Small intestine (tissue), 16 donors: Measurements from ENCODE around the gene NOLC1. TPM values are rescaled to one million over a fixed set of nuclear protein-coding genes. Genes with fewer than 3 reads are reported as not detected.

Experiments
- DNase-seq, 2 donors: peaks; one replicate each; pipeline versions ENCODE4 v3.0.0 to v3.0.0-alpha.2; 2013
- FAIRE-seq: peaks from 2 replicates; lab custom pipeline; 2012; peaks lifted over from hg19 to GRCh38; lab: Jason Lieb, UNC
- H3K27ac ChIP-seq, 3 donors: one replicate each; pipeline ENCODE4 v1.5.1; 2013; ENCODE audit warnings: low read length in 2 of 3, mild to moderate bottlenecking in 2 of 3, control low read depth in 1 of 3, inconsistent platforms in 1 of 3, low read depth in 1 of 3, moderate library complexity in 1 of 3
- H3K27me3 ChIP-seq, 3 donors: one replicate each; pipeline ENCODE4 v1.6.1; 2013; ENCODE audit warnings: low read length in 3 of 3, inconsistent platforms in 1 of 3; ENCODE audit not compliant: control insufficient read depth in 3 of 3, insufficient read depth in 3 of 3
- H3K36me3 ChIP-seq, 3 donors: one replicate each; pipeline ENCODE4 v1.6.1; 2013; ENCODE audit warnings: low read length in 3 of 3, inconsistent platforms in 1 of 3, low read depth in 1 of 3, mild to moderate bottlenecking in 1 of 3, moderate library complexity in 1 of 3; ENCODE audit not compliant: control insufficient read depth in 3 of 3, insufficient read depth in 2 of 3
- H3K4me1 ChIP-seq, 3 donors: one replicate each; pipeline ENCODE4 v1.6.1; 2013; ENCODE audit warnings: low read length in 2 of 3, inconsistent platforms in 1 of 3, low read depth in 1 of 3, mild to moderate bottlenecking in 1 of 3, moderate library complexity in 1 of 3; ENCODE audit not compliant: control insufficient read depth in 3 of 3, insufficient read depth in 2 of 3
- H3K4me3 ChIP-seq, 3 donors: one replicate each; pipeline ENCODE4 v1.5.1; 2013; ENCODE audit warnings: low read length in 3 of 3, control low read depth in 1 of 3, inconsistent platforms in 1 of 3, low read depth in 1 of 3, mild to moderate bottlenecking in 1 of 3, moderate library complexity in 1 of 3
- H3K9me3 ChIP-seq, 2 donors: one replicate each; pipeline ENCODE4 v1.6.1; 2013; ENCODE audit warnings: low read depth in 1 of 2, low read length in 1 of 2; ENCODE audit not compliant: control insufficient read depth in 2 of 2, insufficient read depth in 1 of 2
- WGBS, 3 donors: extraction: QIAGEN DNeasy Blood & Tissue Kit; methylation state at CpG; one replicate each; pipeline ENCODE4 v1.1.7; 2013; 5-methylcytosine and 5-hydroxymethylcytosine counted together
- long read RNA-seq, 10 donors: transcript quantifications; one replicate each; lab custom pipeline, GENCODE V29; 2026
- polyA plus RNA-seq, 4 donors: library from polyadenylated mRNA; stranded (reverse) in 3 of 4; unstranded in 1 of 4; fragments of 200-250 nt in 3 of 4; fragments of 120-200 nt in 1 of 4; gene quantifications; one replicate each; pipeline versions ENCODE4 v1.2.1 to v1.2.3, GENCODE V29; 2013
- donor health status: healthy with polysubstance abuse.
- donor health status: control.
- donor health status: control.
- donor health status: Bipolar disorder and iron deficiency.
- donor health status: healthy.

The NOLC1 gene
- 10 to 100 TPM; 12.7 to 60.4 (median 34.3) TPM for polyA plus RNA-seq
- long read RNA-seq, donor 1, transcript NOLC1-207 (13 exons, 2,441 nt) = major isoform, 8 of 24 reads
- long read RNA-seq, donor 1, partial matches to known transcripts = 13 of 24 reads
- long read RNA-seq, donor 1, other reads (novel, unspliced or antisense) = 0 of 24 reads
- long read RNA-seq, donor 2, partial matches to known transcripts = 6 of 9 reads
- long read RNA-seq, donor 2, other reads (novel, unspliced or antisense) = 0 of 9 reads
- long read RNA-seq, donor 3, partial matches to known transcripts = 5 of 5 reads
- long read RNA-seq, donor 3, other reads (novel, unspliced or antisense) = 0 of 5 reads
- long read RNA-seq, donor 4 = 0 reads
- long read RNA-seq, donor 5 = 0 reads
- long read RNA-seq, donor 6, partial matches to known transcripts = 0 of 5 reads
- long read RNA-seq, donor 6, other reads (novel, unspliced or antisense) = 0 of 5 reads
- long read RNA-seq, donor 7 = 0 reads
- long read RNA-seq, donor 8 = 0 reads
- long read RNA-seq, donor 9 = 0 reads
- long read RNA-seq, donor 10, partial matches to known transcripts = 7 of 11 reads
- long read RNA-seq, donor 10, other reads (novel, unspliced or antisense) = 0 of 11 reads

GRCh38 chr10:102151774-102152544 is at the start of gene NOLC1:
Gene NOLC1, plus strand, starts transcription at chr10:102152389. Its CDS starts 22 bp downstream, at chr10:102152411.
- H3K27me3 ChIP-seq = no peaks in the 10 kb centered on the region
- no peak for FAIRE-seq
- peak within 1 kb of the TSS; percentile 85 to 97 (median 88) for H3K27ac ChIP-seq
- H3K4me3 ChIP-seq = peak within 1 kb of the TSS; percentile 81 to 94 (median 89)
- DNase-seq = peak; percentile 98 to 100
- peaks cover 0 to 20% (median 2%) of the 10 kb centered on the region in 3 donors for H3K4me1 ChIP-seq
- H3K9me3 ChIP-seq = no peaks in the 10 kb centered on the region
- WGBS, 3 donors = 3 to 4% (median 4%) methylated on average over 59 of the region's 59 CpGs
- peaks cover 4 to 48% (median 11%) of the 10 kb centered on the region in 3 donors for H3K36me3 ChIP-seq

GRCh38 chr10:102102421-102102820 is 49.8 kb upstream of the NOLC1 start:
- Histone ChIP-seq H3K9me3 (no peaks in the 10 kb centered on the region), H3K4me1 (no peaks in the 10 kb centered on the region), H3K27me3 (no peaks in the 10 kb centered on the region), H3K27ac (no peak overlapping the region), H3K4me3 (no peak overlapping the region), H3K36me3 (peaks cover 0 to 21% (median 0%) of the 10 kb centered on the region in 3 donors)
- FAIRE-seq = no peak
- DNase-seq = no peak
- 52 to 74% (median 63%) methylated on average over 1 of the region's 1 CpG for WGBS, 3 donors

GRCh38 chr10:102106998-102107397 is 45.2 kb upstream of the NOLC1 start:
- 76 to 95% (median 84%) methylated on average over 2 of the region's 2 CpGs for WGBS, 3 donors
- FAIRE-seq (no peak), DNase-seq (no peak)
- no peak overlapping the region for H3K27ac ChIP-seq
- H3K4me3 ChIP-seq = no peak overlapping the region
- no peaks in the 10 kb centered on the region for H3K27me3 ChIP-seq
- peaks cover 22 to 59% (median 22%) of the 10 kb centered on the region in 3 donors for H3K36me3 ChIP-seq
- no peaks in the 10 kb centered on the region for H3K4me1 ChIP-seq
- no peaks in the 10 kb centered on the region for H3K9me3 ChIP-seq

- no peak for DNase-seq
- 92% methylated on average over 24 of the region's 24 CpGs for WGBS, 3 donors
- Histone ChIP-seq H3K27ac (no peak overlapping the region), H3K4me1 (peaks cover 2 to 15% (median 8%) of the 10 kb centered on the region in 3 donors), H3K27me3 (no peaks in the 10 kb centered on the region), H3K4me3 (no peak overlapping the region), H3K36me3 (peaks cover 22 to 62% (median 22%) of the 10 kb centered on the region in 3 donors), H3K9me3 (no peaks in the 10 kb centered on the region)
- no peak for FAIRE-seq
Measured at GRCh38 chr10:102109166-102110116, 42.7 kb upstream of the NOLC1 start.

GRCh38 chr10:102111276-102111675 is 40.9 kb upstream of the NOLC1 start:
- peaks cover 22 to 56% (median 22%) of the 10 kb centered on the region in 3 donors for H3K36me3 ChIP-seq
- H3K4me3 ChIP-seq = no peak overlapping the region
- FAIRE-seq (no peak), DNase-seq (no peak)
- H3K9me3 ChIP-seq = no peaks in the 10 kb centered on the region
- peaks cover 2 to 23% (median 8%) of the 10 kb centered on the region in 3 donors for H3K4me1 ChIP-seq
- 91 to 96% (median 93%) methylated on average over 12 of the region's 12 CpGs for WGBS, 3 donors
- no peak overlapping the region for H3K27ac ChIP-seq
- H3K27me3 ChIP-seq = no peaks in the 10 kb centered on the region

- H3K9me3 ChIP-seq = no peaks in the 10 kb centered on the region
Measured at GRCh38 chr10:102112210-102112817, 39.9 kb upstream of the NOLC1 start.

GRCh38 chr10:102113261-102113955 is 38.8 kb upstream of the NOLC1 start:
- DNase-seq (no peak), FAIRE-seq (no peak)
- Histone ChIP-seq H3K4me3 (peak overlapping the region; percentile 68 to 75 (median 73)), H3K27ac (peak overlapping the region in 1 of 3 donors; percentile 46), H3K9me3 (no peaks in the 10 kb centered on the region), H3K36me3 (peaks cover 18 to 39% (median 19%) of the 10 kb centered on the region in 3 donors), H3K4me1 (peaks cover 3 to 44% (median 17%) of the 10 kb centered on the region in 3 donors), H3K27me3 (no peaks in the 10 kb centered on the region)
- WGBS, 3 donors = 37 to 45% (median 38%) methylated on average over 7 of the region's 7 CpGs

More at GRCh38 chr10:102112210-102112817, 39.9 kb upstream of the NOLC1 start:
- DNase-seq (no peak), FAIRE-seq (no peak)
- 48 to 57% (median 52%) methylated on average over 3 of the region's 3 CpGs for WGBS, 3 donors
- no peak overlapping the region for H3K4me3 ChIP-seq
- no peaks in the 10 kb centered on the region for H3K27me3 ChIP-seq
- peaks cover 2 to 33% (median 12%) of the 10 kb centered on the region in 3 donors for H3K4me1 ChIP-seq
- H3K36me3 ChIP-seq = peaks cover 22 to 46% (median 22%) of the 10 kb centered on the region in 3 donors
- no peak overlapping the region for H3K27ac ChIP-seq
